GM23338 (cell line): ENCODE data around the gene MGLL.

Source experiments
- EZH2 ChIP-seq: fragments of 200-600 bp; sonication (generic); IDR thresholded peaks from one replicate; pipeline ENCODE4 v1.8.0; 2017; ENCODE audit warnings: antibody characterized with exemption, mild to moderate bottlenecking, low read depth; ENCODE audit not compliant: unreplicated experiment
- ZNF462 ChIP-seq: fragments of 250-450 bp; sonication (Bioruptor Pico); IDR thresholded peaks from 2 replicates; pipeline ENCODE4 v1.5.0; 2020; ENCODE audit warnings: mild to moderate bottlenecking, moderate library complexity
- TF ChIP-seq, protein P1 (sequence below), 2 experiments: fragments of 200-600 bp in 1 of 2; sonication (generic) in 1 of 2; conservative IDR thresholded peaks; 2 replicates each; pipeline versions ENCODE4 v1.5.1 to v1.6.1; 2016 to 2017; ENCODE audit warnings: antibody characterized with exemption in 2 of 2, low read depth in 2 of 2, mild to moderate bottlenecking in 2 of 2, moderate library complexity in 1 of 2

DNA sequence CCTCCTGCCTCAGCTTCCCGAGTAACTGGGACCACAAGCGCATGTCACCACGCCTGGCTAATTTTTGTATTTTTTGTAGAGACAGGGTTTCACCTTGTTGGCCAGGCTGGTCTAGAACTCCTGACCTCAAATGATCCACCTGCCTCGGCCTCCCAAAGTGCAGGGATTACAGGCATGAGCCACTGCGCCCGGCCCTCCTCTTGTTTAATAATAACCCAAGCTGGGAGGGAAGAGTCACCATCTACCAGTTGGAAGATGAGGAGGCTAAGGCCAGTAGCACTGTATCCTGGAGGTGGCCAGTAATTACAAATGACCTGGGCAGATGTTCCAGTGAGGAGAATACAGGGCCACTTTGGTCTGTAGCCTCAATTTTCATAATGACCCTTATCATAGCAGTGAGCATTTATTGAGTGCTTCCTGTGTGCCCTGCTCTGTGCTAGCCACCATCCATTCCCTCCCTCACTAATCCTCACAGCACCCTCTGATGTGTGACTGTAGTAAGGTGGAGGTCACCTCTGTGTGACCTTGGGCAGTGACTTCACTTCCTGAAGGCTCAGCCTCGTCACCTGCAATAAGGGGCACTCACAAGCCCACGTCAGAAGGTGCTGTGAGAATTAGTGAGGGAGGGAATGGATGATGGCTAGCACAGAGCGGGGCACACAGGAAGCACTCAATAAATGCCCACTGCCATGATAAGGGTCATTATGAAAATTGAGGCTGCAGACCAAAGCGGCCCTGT lies 85.3 kb downstream of the MGLL start:
- TF ChIP-seq, protein P1, sequence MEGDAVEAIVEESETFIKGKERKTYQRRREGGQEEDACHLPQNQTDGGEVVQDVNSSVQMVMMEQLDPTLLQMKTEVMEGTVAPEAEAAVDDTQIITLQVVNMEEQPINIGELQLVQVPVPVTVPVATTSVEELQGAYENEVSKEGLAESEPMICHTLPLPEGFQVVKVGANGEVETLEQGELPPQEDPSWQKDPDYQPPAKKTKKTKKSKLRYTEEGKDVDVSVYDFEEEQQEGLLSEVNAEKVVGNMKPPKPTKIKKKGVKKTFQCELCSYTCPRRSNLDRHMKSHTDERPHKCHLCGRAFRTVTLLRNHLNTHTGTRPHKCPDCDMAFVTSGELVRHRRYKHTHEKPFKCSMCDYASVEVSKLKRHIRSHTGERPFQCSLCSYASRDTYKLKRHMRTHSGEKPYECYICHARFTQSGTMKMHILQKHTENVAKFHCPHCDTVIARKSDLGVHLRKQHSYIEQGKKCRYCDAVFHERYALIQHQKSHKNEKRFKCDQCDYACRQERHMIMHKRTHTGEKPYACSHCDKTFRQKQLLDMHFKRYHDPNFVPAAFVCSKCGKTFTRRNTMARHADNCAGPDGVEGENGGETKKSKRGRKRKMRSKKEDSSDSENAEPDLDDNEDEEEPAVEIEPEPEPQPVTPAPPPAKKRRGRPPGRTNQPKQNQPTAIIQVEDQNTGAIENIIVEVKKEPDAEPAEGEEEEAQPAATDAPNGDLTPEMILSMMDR (conservative IDR thresholded peaks at IDR 0.05; ENCODE audit: low read depth in 2 of 2): no peak
- TF ChIP-seq ZNF462 (CRISPR knock-in tag): no peak
- no peak for TF ChIP-seq EZH2
